H1 (cell line): ENCODE results near the gene CFAP58. TPM values are rescaled to one million over a fixed set of nuclear protein-coding genes. Genes with fewer than 3 reads are reported as not detected.

Experiments
- CTCF ChIA-PET: fragments of 300-600 bp; sonication (Branson Sonifier 250); formaldehyde crosslinking; loops from one replicate; lab custom pipeline; 2021; ENCODE audit not compliant: partially characterized antibody; lab: Charles Lee
- POLR2A ChIA-PET: fragments of 300-600 bp; sonication (Branson Sonifier 250); formaldehyde crosslinking; loops from one replicate; lab custom pipeline; 2021; ENCODE audit warnings: inconsistent platforms; ENCODE audit not compliant: partially characterized antibody; lab: Charles Lee
- DNase-seq, 2 experiments: peaks; one replicate each; pipeline versions ENCODE4 v3.0.0 to v3.0.0-alpha.2; 2010 to 2022; ENCODE audit warnings: low spot score in 2 of 2, low read depth in 1 of 2, mixed read lengths in 1 of 2
- FAIRE-seq: peaks from 2 replicates; lab custom pipeline; 2011; peaks lifted over from hg19 to GRCh38; lab: Jason Lieb, UNC
- H2AFZ ChIP-seq: 2 replicates; pipeline ENCODE4 v1.8.1; 2012; ENCODE audit warnings: low read length, inconsistent platforms
- H2AK5ac ChIP-seq: 2 replicates; pipeline ENCODE4 v1.6.1; 2013; ENCODE audit warnings: low read depth, low read length
- H2BK120ac ChIP-seq: replicated peaks from 2 replicates; pipeline ENCODE3; 2013; ENCODE audit warnings: low read depth, low read length, inconsistent platforms
- H2BK12ac ChIP-seq: 2 replicates; pipeline ENCODE4 v1.6.1; 2013; ENCODE audit warnings: low read depth, low read length
- H2BK15ac ChIP-seq: 2 replicates; pipeline ENCODE4 v1.6.1; 2013; ENCODE audit warnings: low read length
- H2BK20ac ChIP-seq: 2 replicates; pipeline ENCODE4 v1.6.1; 2013; ENCODE audit warnings: low read length
- H2BK5ac ChIP-seq: 2 replicates; pipeline ENCODE4 v1.6.1; 2013; ENCODE audit warnings: low read depth, low read length
- H3K14ac ChIP-seq: 2 replicates; pipeline ENCODE4 v1.6.1; 2013; ENCODE audit warnings: inconsistent platforms; ENCODE audit not compliant: insufficient read length
- H3K18ac ChIP-seq: 2 replicates; pipeline ENCODE4 v1.6.1; 2013; ENCODE audit warnings: low read length; ENCODE audit errors: extremely low read depth
- H3K23ac ChIP-seq: 2 replicates; pipeline ENCODE4 v1.6.1; 2013; ENCODE audit warnings: inconsistent platforms; ENCODE audit not compliant: insufficient read length
- H3K23me2 ChIP-seq: 2 replicates; pipeline ENCODE4 v1.6.1; 2013; ENCODE audit warnings: low read depth, low read length
- H3K27ac ChIP-seq: 2 replicates; pipeline ENCODE4 v1.6.1; 2011; ENCODE audit warnings: low read depth, low read length, inconsistent platforms
- H3K27me3 ChIP-seq, 4 experiments: replicated peaks in 1 of 4; 1 replicate in 1 of 4; 2 replicates in 3 of 4; pipeline versions ENCODE4 v1.6.1 to v1.8.1; 2011 to 2013; ENCODE audit warnings: low read length in 3 of 4, mild to moderate bottlenecking in 3 of 4, inconsistent platforms in 2 of 4, mixed read lengths in 2 of 4, moderate library complexity in 1 of 4; ENCODE audit not compliant: control insufficient read depth in 3 of 4, insufficient read depth in 3 of 4; ENCODE audit errors: extremely low read depth in 1 of 4
- H3K36me3 ChIP-seq, 4 experiments: 2 replicates each; pipeline versions ENCODE4 v1.6.1 to v1.8.1; 2011 to 2013; ENCODE audit warnings: mild to moderate bottlenecking in 4 of 4, low read length in 3 of 4, moderate library complexity in 2 of 4, control low read depth in 1 of 4, inconsistent platforms in 1 of 4; ENCODE audit not compliant: insufficient read depth in 4 of 4, control insufficient read depth in 2 of 4
- H3K4ac ChIP-seq: replicated peaks from 2 replicates; pipeline ENCODE3; 2013; ENCODE audit warnings: low read length, low read depth, mixed read lengths, inconsistent platforms; ENCODE audit not compliant: insufficient read length
- H3K4me1 ChIP-seq, 4 experiments: replicated peaks in 1 of 4; 1 replicate in 1 of 4; 2 replicates in 3 of 4; pipeline versions ENCODE4 v1.6.1 to v1.8.1; 2011 to 2013; ENCODE audit warnings: low read length in 3 of 4, inconsistent platforms in 2 of 4, mixed read lengths in 1 of 4; ENCODE audit not compliant: insufficient read depth in 4 of 4, control insufficient read depth in 3 of 4
- H3K4me2 ChIP-seq, 2 experiments: 2 replicates each; pipeline versions ENCODE4 v1.6.1 to v1.8.1; 2011 to 2013; ENCODE audit warnings: low read depth in 2 of 2, low read length in 2 of 2, control low read depth in 1 of 2, inconsistent platforms in 1 of 2, mild to moderate bottlenecking in 1 of 2; ENCODE audit not compliant: insufficient read depth in 1 of 2
- H3K4me3 ChIP-seq, 4 experiments: fragments of 200-600, 300-600 bp in 1 of 4; sonication (generic), shearing (Covaris generic), sonication (Bioruptor Twin) in 1 of 4; 2 replicates each; pipeline versions ENCODE4 v1.5.1 to v1.8.1; 2011 to 2016; ENCODE audit warnings: low read length in 4 of 4, low read depth in 3 of 4, control low read depth in 2 of 4, inconsistent platforms in 2 of 4, mild to moderate bottlenecking in 2 of 4, mixed read lengths in 1 of 4, moderate library complexity in 1 of 4; ENCODE audit not compliant: insufficient read depth in 2 of 4; ENCODE audit errors: extremely low read depth in 1 of 4
- H3K56ac ChIP-seq: replicated peaks from 2 replicates; pipeline ENCODE3; 2013; ENCODE audit warnings: low read depth, mild to moderate bottlenecking, mixed read lengths, low read length, inconsistent platforms; ENCODE audit not compliant: insufficient read length
- H3K79me1 ChIP-seq: 2 replicates; pipeline ENCODE4 v1.6.1; 2013; ENCODE audit warnings: low read depth, low read length, control low read depth
- H3K79me2 ChIP-seq, 2 experiments: 2 replicates each; pipeline versions ENCODE4 v1.6.1 to v1.8.1; 2012 to 2013; ENCODE audit warnings: low read length in 2 of 2, mild to moderate bottlenecking in 2 of 2, inconsistent platforms in 1 of 2; ENCODE audit not compliant: insufficient read depth in 2 of 2, control insufficient read depth in 1 of 2
- H3K9ac ChIP-seq, 4 experiments: replicated peaks in 1 of 4; 1 replicate in 1 of 4; 2 replicates in 3 of 4; pipeline versions ENCODE4 v1.6.1 to v1.8.1; 2011 to 2013; ENCODE audit warnings: low read depth in 3 of 4, low read length in 3 of 4, control low read depth in 2 of 4, mild to moderate bottlenecking in 2 of 4, moderate library complexity in 2 of 4, inconsistent platforms in 1 of 4; ENCODE audit errors: extremely low read depth in 1 of 4
- H3K9me3 ChIP-seq, 2 experiments: 2 replicates each; pipeline versions ENCODE4 v1.6.1 to v1.8.1; 2012 to 2013; ENCODE audit warnings: mild to moderate bottlenecking in 2 of 2, moderate library complexity in 2 of 2, control low read depth in 1 of 2, inconsistent platforms in 1 of 2, low read depth in 1 of 2, low read length in 1 of 2, mixed read lengths in 1 of 2; ENCODE audit not compliant: insufficient read depth in 2 of 2
- H4K20me1 ChIP-seq, 2 experiments: replicated peaks in 1 of 2; 2 replicates each; pipeline versions ENCODE3 to v1.8.1; 2011 to 2013; ENCODE audit warnings: inconsistent platforms in 2 of 2, low read length in 2 of 2, mild to moderate bottlenecking in 1 of 2; ENCODE audit not compliant: insufficient read depth in 2 of 2, control insufficient read depth in 1 of 2
- H4K5ac ChIP-seq: 2 replicates; pipeline ENCODE4 v1.6.1; 2013; ENCODE audit warnings: low read length, low read depth, mixed read lengths, inconsistent platforms; ENCODE audit not compliant: insufficient read length
- H4K8ac ChIP-seq: 2 replicates; pipeline ENCODE4 v1.8.0; 2013; ENCODE audit warnings: mild to moderate bottlenecking, moderate library complexity, low read length, inconsistent platforms; ENCODE audit not compliant: insufficient read depth; ENCODE audit errors: extremely low read depth
- H4K91ac ChIP-seq: replicated peaks from 2 replicates; pipeline ENCODE3; 2013; ENCODE audit warnings: low read length, mixed read lengths, inconsistent platforms; ENCODE audit not compliant: insufficient read length
- CTCF ChIP-seq, 3 experiments: IDR thresholded peaks; 1 replicate in 2 of 3; 2 replicates in 1 of 3; pipeline versions ENCODE4 v1.5.1 to v1.6.1; 2011; ENCODE audit warnings: low read length in 3 of 3, mild to moderate bottlenecking in 3 of 3, inconsistent platforms in 2 of 3, low read depth in 1 of 3, moderate library complexity in 1 of 3; ENCODE audit not compliant: insufficient read depth in 1 of 3; ENCODE audit errors: control extremely low read depth in 1 of 3
- EGR1 ChIP-seq: IDR thresholded peaks from 2 replicates; pipeline ENCODE4 v1.6.1; 2011; ENCODE audit warnings: low read depth, low read length, borderline replicate concordance
- GABPA ChIP-seq: IDR thresholded peaks from 2 replicates; pipeline ENCODE4 v1.6.1; 2011; ENCODE audit warnings: mild to moderate bottlenecking, low read length, moderate library complexity, borderline replicate concordance; ENCODE audit not compliant: insufficient read depth
- HDAC6 ChIP-seq: IDR thresholded peaks from one replicate; pipeline ENCODE4 v1.7.1; 2012; ENCODE audit warnings: low read depth, mild to moderate bottlenecking, inconsistent platforms, low read length, moderate library complexity
- JUN ChIP-seq: IDR thresholded peaks from 2 replicates; pipeline ENCODE4 v1.6.1; 2011; ENCODE audit warnings: low read depth, mild to moderate bottlenecking, improper control_type of control experiment, low read length
- RFX5 ChIP-seq: IDR thresholded peaks from 2 replicates; pipeline ENCODE4 v1.6.1; 2011; ENCODE audit warnings: low read depth, low read length, improper control_type of control experiment, borderline replicate concordance
- RNF2 ChIP-seq: fragments of 200-900, 300-1000 bp; sonication (generic); IDR thresholded peaks from 2 replicates; pipeline ENCODE4 v1.7.1; 2016; ENCODE audit warnings: borderline replicate concordance, low read depth, mild to moderate bottlenecking, antibody characterized with exemption, low read length; ENCODE audit not compliant: poor library complexity, severe bottlenecking; ENCODE audit errors: missing control alignments
- SIN3A ChIP-seq, 2 experiments: IDR thresholded peaks in 1 of 2; conservative IDR thresholded peaks in 1 of 2; 2 replicates each; pipeline ENCODE4 v1.6.1; 2011 to 2012; ENCODE audit warnings: low read length in 2 of 2, improper control_type of control experiment in 1 of 2, low read depth in 1 of 2, mild to moderate bottlenecking in 1 of 2
- SUZ12 ChIP-seq: fragments of 200-600 bp; sonication (generic); IDR thresholded peaks from 2 replicates; pipeline ENCODE4 v1.6.1; 2012; ENCODE audit warnings: mild to moderate bottlenecking, inconsistent platforms, low read length, moderate library complexity, mixed read lengths
- TEAD4 ChIP-seq: IDR thresholded peaks from 2 replicates; pipeline ENCODE4 v1.6.1; 2012; ENCODE audit warnings: low read depth, low read length, inconsistent platforms, mixed read lengths
- WGBS, 2 experiments: shearing (Covaris generic) in 1 of 2; methylation state at CpG; one replicate each; pipeline versions ENCODE4 v1.1.6 to v1.1.7; 2013 to 2015; ENCODE audit warnings: low lambda C conversion rate in 2 of 2, mixed read lengths in 2 of 2, inconsistent platforms in 1 of 2, low coverage in 1 of 2, missing lambda C conversion rate in 1 of 2; ENCODE audit not compliant: insufficient replicate concordance in 2 of 2, insufficient coverage in 1 of 2, insufficient read length in 1 of 2; ENCODE audit errors: extremely low coverage in 1 of 2, missing lambda C conversion rate in 1 of 2; 5-methylcytosine and 5-hydroxymethylcytosine counted together
- polyA plus RNA-seq, 7 experiments: library from polyadenylated mRNA; depleted of rRNA in 3 of 7; stranded (reverse) in 5 of 7; unstranded in 2 of 7; fragments of >200 nt in 5 of 7; fragments of 200-250 nt in 2 of 7; gene quantifications; 1 replicate in 5 of 7; 2 replicates in 1 of 7; 4 replicates in 1 of 7; pipeline versions ENCODE4 v1.2.1 to v1.2.3, GENCODE V29; 2011 to 2013; ENCODE audit warnings: missing spikeins in 2 of 7, mixed read lengths in 2 of 7
- total RNA-seq: library from RNA; stranded (reverse); fragmentation: NEBNext Ultra II Directional; extraction: Animal tissue kit (Norgen Biotek cat#: 25700); gene quantifications from 2 replicates; pipeline ENCODE4 v1.2.1, GENCODE V29; 2021

Gene CFAP58
- total and polyA plus RNA-seq, 2 of the 8 experiments (the other 6 are each of a cell fraction or from before 2014, with no cell fraction given) = 0.32 to 0.71 TPM

GRCh38 chr10:104413528-104413927, 59.9 kb downstream of the CFAP58 start:
- Histone ChIP-seq H3K4ac (no peak overlapping the region), H4K5ac (no peak overlapping the region), H3K9me3 (no peaks in the 10 kb centered on the region), H3K23ac (no peak overlapping the region), H3K9ac (no peak overlapping the region), H2BK20ac (no peak overlapping the region), H2AFZ (no peak overlapping the region), H3K79me2 (no peaks in the 10 kb centered on the region), H4K91ac (no peak overlapping the region), H2AK5ac (no peak overlapping the region), H3K4me3 (no peak overlapping the region), H2BK15ac (no peak overlapping the region), H3K27me3 (no peaks in the 10 kb centered on the region), H3K23me2 (no peaks in the 10 kb centered on the region), H4K8ac (no peak overlapping the region), H4K20me1 (no peaks in the 10 kb centered on the region), H3K14ac (no peak overlapping the region), H3K4me1 (peaks cover 0 to 10% (median 3%) of the 10 kb centered on the region in 4 experiments; a peak in 4 of 7 replicates), H2BK120ac (no peak overlapping the region), H3K56ac (no peak overlapping the region), H3K18ac (no peak overlapping the region), H3K36me3 (no peaks in the 10 kb centered on the region; a peak in 1 of 8 replicates), H2BK5ac (no peak overlapping the region), H3K4me2 (no peak overlapping the region), H2BK12ac (no peak overlapping the region), H3K79me1 (no peaks in the 10 kb centered on the region), H3K27ac (no peak overlapping the region)
- CTCF ChIA-PET = interaction anchor here (0.6 to 2.4 kb wide), 10 partner anchors 7 to 210 kb away, joined by 3 to 15 read pairs (median 3); no protein-coding TSS in a partner anchor
- POLR2A ChIA-PET = interaction anchor here (1.0 kb wide), 1 partner anchor 9 kb away, joined by 3 read pairs; no protein-coding TSS in a partner anchor
- WGBS, 2 experiments = 50% methylated on average over 1 of the region's 1 CpG; no CpG with 5 or more reads in 1 of the 2 experiments
- DNase-seq = no peak
- no peak for FAIRE-seq
- no peak for TF ChIP-seq SIN3A (conservative IDR thresholded peaks at IDR 0.05 in 1 of 2, IDR thresholded peaks at IDR 0.05 in 1 of 2; ENCODE audit: low read depth in 1 of 2, low read length in 2 of 2)
- no peak for TF ChIP-seq JUN
- TF ChIP-seq TEAD4 = no peak
- TF ChIP-seq EGR1 = no peak
- no peak for TF ChIP-seq RNF2
- TF ChIP-seq RFX5 = no peak
- TF ChIP-seq CTCF (IDR thresholded peaks at IDR 0.05; ENCODE audit: control extremely low read depth in 1 of 3, insufficient read depth in 1 of 3, low read depth in 1 of 3, low read length in 3 of 3) = no peak
- TF ChIP-seq GABPA = no peak
- no peak for TF ChIP-seq HDAC6
- TF ChIP-seq SUZ12 = no peak
